Measurements from ENCODE around the gene EFNA1.

Gene EFNA1, protein sequence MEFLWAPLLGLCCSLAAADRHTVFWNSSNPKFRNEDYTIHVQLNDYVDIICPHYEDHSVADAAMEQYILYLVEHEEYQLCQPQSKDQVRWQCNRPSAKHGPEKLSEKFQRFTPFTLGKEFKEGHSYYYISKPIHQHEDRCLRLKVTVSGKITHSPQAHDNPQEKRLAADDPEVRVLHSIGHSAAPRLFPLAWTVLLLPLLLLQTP

DNA sequence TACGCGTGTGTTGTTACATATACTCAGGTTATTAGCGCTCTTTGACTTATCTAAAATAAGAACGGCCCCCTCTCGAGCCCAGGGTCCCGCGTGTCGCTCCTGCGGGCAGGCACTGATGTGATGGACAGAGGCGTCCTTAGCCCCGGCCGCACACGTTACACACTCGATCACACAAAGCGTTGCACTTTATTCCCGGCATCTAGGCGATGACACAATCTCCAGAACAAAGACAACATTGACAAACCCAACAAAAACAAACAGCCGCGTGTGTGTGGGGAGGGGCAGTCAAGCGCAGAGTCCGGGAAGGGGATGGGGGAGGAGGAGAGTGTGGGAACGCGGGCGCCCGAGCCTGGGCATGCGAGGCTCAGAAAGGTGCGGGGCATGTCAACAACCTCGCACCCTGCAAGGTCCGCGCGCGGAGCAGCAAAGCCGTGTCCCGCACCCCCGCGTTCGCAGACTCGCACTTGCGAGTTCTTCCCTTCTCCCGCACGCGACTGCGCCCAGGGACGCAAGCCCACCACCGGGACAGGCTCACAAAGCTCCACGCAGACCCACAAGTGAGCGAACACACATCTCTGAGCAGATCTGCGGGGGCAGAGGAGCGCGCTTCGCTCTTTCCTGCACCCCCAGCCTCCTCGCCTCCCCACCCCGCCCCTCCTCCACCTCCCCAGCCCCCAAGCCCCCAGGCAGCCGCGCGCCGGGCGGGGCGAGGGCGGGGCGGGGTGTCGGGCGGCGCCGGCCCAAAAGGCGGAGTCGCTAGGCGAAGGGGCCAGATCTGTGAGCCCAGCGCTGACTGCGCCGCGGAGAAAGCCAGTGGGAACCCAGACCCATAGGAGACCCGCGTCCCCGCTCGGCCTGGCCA is at the start of gene EFNA1:
EFNA1 (plus strand) TSS at position 772 of the 862 bp plus-strand sequence. CDS start 102 bp downstream, outside the sequence.
- peak; percentile 42 to 59 for DNase-seq

- DNase-seq = peak; percentile 70 to 78
Measured at GRCh38 chr1:155078469-155079209, 49.0 kb upstream of the EFNA1 start, which contains the start of gene EFNA3. Gene EFNA3, plus strand, starts transcription at chr1:155078837. Its CDS starts 105 bp downstream, at chr1:155078942.

- no peak for DNase-seq
Measured at GRCh38 chr1:155079210-155079486, 48.5 kb upstream of the EFNA1 start.

DNA sequence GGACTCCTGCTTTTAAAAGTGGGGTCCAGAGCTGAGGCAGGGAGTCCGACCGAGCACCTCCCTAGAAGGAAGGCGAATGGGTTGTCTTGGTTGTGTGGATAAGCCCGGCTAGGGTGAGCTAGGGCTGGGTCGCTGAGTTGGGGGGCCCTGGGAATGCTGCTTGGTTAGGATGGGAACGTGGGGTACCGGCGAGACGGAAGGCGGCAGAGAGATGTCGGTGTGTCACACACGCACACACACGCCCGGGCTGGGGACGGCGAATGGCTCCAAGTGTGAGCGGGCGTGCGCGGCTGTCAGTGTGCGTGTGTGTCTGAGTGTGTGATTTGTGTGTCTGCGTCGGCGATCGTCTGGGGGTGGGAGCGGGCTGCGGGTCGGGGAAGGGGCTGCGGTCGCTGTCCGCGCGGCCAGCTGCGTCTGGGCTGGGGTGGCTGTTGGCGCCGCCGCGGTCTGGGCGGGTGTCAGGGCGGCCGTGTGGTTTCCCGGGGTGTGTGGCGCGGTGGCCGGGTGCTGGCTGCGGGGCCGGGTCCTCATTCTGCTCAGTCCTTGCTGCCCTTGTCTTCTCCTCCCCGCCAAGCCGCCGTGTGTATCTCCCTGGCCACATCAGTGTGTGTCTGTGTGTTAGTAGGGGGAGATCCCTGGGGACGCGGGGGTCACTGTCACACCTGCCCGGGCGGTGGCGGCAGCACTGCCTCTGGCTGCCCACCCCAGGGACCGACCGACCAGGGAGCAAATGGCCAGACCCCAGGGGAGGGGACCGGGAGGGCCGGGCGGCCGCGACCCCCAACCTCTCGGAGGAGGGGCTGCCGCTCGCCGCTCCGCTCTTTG is 48.0 kb upstream of the EFNA1 start:
- no peak for DNase-seq

DNA sequence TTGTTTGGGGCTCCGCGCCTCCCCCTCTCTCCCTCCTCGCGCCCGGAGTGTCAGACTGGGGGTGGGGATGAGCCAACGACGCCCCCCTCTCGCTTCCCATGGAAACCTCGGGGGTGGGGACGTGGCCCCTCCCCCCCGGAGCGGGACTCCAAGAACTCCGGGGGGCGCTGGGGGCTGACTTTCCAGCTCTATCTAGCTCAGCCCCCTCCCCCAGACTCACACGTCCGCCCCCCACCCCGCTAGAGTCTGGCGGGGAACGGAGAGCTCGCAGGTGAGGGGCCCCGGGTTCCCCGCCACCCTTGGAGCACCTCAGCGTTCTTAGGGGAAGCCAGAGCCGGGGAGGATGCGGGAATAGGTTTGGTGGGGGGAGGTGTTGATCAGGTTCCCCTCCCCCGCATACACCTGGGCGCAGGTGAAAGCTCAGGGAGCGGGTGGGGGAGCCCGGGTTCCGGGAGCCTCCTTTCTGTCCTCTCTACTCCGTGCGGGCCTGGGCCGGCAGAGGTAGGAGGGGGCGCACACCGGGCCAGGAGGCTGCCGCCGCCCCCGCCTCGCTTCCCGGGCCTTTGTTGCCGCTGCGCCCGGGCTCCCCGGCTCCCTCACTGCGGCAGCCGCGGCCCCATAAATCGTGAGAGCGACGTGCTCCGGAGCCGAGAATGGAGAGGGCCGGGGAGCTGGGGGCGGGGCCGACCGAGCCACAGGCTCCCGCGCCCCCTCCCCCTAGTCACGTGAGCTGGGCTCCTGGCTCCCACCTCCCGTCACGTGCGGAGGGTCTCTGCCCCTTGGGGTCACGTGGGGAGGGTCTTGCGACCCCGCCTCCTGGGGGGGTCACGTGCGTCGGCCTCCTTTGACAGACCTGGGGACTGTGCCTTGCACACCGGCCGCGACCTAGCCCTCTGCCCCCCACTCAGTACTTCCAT is 47.1 kb upstream of the EFNA1 start:
- DNase-seq = peak in 1 of 2 donors; percentile 49

GRCh38 chr1:155081472-155082300 is 46.0 kb upstream of the EFNA1 start:
- DNase-seq = no peak

GRCh38 chr1:155082301-155083051 is 45.2 kb upstream of the EFNA1 start:
- peak in 1 of 2 donors; percentile 48 for DNase-seq

- no peak for DNase-seq
Measured at GRCh38 chr1:155083052-155083541, 44.6 kb upstream of the EFNA1 start.

DNA sequence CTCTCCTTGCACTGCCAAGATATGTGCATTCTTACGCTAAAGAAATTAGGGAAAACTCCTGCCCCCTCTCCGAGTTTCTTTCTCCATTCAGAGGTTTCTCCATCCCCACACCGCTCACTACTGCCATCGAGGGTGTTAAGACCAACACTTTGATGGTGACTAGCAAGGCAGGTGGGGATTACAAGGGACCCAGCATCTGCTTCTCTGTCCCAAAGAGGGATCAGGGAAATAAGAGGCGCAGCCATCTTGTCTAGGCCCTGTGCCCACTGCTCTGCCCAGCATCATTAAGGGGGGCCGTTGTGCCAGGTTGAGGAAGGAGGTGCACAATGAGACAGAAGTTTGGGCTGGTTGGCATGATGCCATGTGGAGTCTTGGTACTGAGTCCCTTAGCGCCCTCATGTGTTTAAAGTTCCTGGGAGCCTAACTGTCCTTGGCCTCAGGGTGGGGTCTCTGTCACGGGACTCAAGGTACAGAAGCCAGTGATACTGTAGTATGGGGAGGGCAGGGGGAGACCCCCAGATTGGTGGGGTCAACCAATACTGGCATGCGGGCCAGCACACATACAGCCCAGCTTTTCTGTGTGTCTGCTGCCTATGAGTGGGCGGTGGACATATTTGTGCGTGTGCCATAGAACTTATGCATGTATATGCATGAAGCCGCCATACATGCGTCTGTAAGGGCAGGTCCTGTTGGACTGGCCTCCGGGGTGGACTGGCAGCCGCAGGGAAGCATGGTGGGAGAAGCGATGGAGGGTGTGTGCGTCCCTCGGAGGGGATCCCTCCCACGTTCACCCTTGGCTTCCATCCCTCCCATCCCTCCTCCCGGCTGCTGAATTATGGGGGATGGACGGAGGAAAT is 43.6 kb upstream of the EFNA1 start:
- no peak for DNase-seq

DNA sequence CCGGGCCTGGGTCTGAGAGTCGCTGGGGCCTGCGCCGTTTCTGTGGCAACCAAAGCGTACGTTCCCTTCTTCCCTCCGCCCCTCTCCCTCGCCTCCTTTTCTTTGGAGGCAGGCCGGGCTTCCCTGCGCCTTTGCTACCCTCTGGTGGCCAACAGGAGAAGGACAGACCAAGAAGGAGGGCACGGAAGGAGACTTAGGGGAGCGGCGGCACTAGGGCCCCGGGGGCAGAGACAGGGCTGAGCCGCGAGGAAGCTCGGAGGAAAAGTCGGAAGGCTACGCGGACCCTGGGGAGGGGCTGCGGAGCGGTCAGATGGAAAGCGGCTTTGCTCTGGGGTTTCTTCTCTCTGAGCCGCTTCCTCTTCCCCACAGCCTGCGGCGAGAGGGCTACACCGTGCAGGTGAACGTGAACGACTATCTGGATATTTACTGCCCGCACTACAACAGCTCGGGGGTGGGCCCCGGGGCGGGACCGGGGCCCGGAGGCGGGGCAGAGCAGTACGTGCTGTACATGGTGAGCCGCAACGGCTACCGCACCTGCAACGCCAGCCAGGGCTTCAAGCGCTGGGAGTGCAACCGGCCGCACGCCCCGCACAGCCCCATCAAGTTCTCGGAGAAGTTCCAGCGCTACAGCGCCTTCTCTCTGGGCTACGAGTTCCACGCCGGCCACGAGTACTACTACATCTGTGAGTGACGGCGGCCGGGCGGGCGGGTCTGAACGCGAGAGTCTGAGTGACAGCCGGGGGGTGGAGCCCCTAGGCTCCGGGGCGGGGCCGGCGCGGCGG is 42.8 kb upstream of the EFNA1 start:
- peak; percentile 91 to 95 for DNase-seq

DNA sequence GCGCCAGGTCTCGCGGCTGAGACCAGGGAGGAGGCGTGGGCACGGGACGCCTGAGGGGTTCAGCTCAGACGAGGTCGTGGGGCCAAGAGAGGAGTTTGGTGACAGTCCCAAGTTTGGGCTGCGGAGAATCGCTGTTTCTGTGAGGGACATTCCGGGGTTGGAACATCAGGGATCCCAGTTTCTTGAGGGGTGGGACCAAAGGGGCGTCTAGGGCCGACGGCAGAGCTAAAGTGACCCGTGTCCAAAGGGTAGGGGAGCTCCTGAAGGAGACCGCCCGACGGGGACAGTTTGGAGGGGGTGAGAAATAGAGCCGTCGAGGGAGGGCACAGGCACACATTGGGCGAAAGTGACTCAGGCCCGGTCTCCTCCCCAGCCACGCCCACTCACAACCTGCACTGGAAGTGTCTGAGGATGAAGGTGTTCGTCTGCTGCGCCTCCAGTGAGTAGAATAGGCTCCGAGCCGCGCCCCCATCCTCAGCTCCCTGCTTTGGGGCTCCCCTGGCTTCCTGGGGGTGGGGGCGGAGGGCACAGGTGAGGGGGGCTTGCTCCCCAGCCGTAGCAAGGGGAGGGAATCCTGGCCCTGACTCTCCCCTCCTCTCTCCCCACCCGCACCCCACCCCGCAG is 42.1 kb upstream of the EFNA1 start:
- peak; percentile 80 to 81 for DNase-seq

GRCh38 chr1:155086128-155086741 is 41.4 kb upstream of the EFNA1 start:
- peak; percentile 85 to 88 for DNase-seq

- no peak for DNase-seq
Measured at GRCh38 chr1:155086856-155087535, 40.7 kb upstream of the EFNA1 start.

DNA sequence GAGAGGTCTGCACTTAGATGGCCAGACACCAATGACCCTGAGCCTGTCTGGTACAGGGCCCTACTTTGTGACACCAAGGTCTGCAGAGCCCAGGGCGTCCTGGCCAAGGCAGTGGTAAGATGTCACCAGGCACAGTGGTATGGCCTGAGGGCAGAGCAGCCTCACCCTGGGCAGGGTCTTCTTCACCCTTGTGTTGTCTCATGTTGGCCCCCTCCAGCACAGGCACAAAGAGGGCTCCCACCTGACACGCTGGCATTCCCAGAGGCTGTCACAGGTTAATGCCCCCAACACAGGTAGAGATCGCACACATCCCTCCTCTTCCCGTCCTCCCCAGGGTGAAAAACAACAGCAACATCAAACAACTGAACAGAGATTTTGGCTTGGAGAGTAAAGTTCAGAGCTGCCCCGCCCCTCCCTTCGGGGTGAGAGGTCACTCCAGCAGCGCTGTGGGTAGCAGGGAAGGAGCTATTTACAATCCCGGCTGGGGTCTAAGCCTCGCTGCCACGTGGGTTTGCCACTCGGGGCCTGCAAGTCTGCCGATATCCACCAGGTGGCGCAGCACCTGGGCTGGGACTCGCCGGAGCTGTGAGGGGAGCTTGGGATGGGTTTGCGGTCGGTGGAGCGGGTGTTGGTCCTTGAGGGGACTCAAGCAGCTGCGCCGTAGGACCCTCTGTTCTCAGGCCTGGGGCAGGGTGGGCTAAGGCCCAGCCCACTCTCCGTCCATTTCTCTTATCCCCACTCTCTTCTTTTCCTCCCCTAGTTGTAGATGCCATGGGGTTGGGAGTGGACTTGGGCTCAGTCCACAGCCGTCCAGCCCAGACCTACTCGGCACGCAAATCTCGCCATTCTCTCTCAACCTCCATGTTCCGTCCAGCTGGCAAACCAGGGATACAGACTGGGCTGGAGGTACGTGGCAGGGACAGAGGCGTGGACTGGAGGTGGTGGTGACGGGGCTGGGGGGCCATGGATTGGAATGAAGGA is 36.3 kb upstream of the EFNA1 start:
- DNase-seq = peak; percentile 87 to 89

DNA sequence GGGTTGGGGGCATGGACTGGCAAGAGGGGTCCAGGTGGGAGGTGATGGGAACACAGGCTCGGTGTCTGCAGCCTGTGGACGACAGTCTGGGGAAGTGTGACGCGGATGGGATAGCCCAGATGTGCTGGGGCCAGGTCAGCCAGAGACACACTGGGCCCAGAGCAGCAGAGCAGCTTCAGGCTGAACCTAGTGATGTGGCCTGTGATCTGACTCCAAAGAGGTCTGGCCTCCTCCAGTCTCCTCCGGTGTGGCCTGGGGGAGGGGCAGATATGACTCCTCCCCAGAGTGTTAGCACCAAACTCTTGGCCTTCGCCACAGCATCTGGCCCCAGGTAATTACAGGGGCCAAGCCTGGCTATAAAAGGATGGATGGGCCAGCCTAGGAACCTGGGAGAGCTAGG is 35.5 kb upstream of the EFNA1 start:
- DNase-seq = no peak
